Measurements from ENCODE around the gene BAIAP2L1. TPM values are rescaled to one million over a fixed set of nuclear protein-coding genes. Genes with fewer than 3 reads are reported as not detected.

Gene BAIAP2L1
- total and polyA plus RNA-seq, 2 experiments from 2014 or later = 24.1 to 38.3 TPM

- no peak overlapping the region for H3K4me3 ChIP-seq
- no peak overlapping the region for H2AFZ ChIP-seq
- Mint-ChIP-seq H3K27ac (no peak overlapping the region), H3K9me3 (peaks cover 2% of the 10 kb centered on the region; the same call in 2 of the 3 replicates), H3K27me3 (ENCODE audit: insufficient read depth, low read depth, poor library complexity) (peaks cover 7% of the 10 kb centered on the region), H3K4me1 (peaks cover 10% of the 10 kb centered on the region), H3K4me3 (no peak overlapping the region), H3K36me3 (ENCODE audit: low read depth) (peaks cover 32% of the 10 kb centered on the region)
- no peak overlapping the region for H3K27ac ChIP-seq (ENCODE audit: low read depth)
- DNase-seq (ENCODE audit: low spot score) = no peak
- no peaks in the 10 kb centered on the region for H3K9me2 ChIP-seq (ENCODE audit: insufficient read depth)
- H3K27me3 ChIP-seq (ENCODE audit: insufficient read depth) = no peaks in the 10 kb centered on the region
- no peaks in the 10 kb centered on the region for H3F3A ChIP-seq (replicated peaks; ENCODE audit: low read depth)
- TF ChIP-seq EZH2 (IDR thresholded peaks at IDR 0.05; ENCODE audit: low read depth, unreplicated experiment) = no peak
- TF ChIP-seq, protein P1, sequence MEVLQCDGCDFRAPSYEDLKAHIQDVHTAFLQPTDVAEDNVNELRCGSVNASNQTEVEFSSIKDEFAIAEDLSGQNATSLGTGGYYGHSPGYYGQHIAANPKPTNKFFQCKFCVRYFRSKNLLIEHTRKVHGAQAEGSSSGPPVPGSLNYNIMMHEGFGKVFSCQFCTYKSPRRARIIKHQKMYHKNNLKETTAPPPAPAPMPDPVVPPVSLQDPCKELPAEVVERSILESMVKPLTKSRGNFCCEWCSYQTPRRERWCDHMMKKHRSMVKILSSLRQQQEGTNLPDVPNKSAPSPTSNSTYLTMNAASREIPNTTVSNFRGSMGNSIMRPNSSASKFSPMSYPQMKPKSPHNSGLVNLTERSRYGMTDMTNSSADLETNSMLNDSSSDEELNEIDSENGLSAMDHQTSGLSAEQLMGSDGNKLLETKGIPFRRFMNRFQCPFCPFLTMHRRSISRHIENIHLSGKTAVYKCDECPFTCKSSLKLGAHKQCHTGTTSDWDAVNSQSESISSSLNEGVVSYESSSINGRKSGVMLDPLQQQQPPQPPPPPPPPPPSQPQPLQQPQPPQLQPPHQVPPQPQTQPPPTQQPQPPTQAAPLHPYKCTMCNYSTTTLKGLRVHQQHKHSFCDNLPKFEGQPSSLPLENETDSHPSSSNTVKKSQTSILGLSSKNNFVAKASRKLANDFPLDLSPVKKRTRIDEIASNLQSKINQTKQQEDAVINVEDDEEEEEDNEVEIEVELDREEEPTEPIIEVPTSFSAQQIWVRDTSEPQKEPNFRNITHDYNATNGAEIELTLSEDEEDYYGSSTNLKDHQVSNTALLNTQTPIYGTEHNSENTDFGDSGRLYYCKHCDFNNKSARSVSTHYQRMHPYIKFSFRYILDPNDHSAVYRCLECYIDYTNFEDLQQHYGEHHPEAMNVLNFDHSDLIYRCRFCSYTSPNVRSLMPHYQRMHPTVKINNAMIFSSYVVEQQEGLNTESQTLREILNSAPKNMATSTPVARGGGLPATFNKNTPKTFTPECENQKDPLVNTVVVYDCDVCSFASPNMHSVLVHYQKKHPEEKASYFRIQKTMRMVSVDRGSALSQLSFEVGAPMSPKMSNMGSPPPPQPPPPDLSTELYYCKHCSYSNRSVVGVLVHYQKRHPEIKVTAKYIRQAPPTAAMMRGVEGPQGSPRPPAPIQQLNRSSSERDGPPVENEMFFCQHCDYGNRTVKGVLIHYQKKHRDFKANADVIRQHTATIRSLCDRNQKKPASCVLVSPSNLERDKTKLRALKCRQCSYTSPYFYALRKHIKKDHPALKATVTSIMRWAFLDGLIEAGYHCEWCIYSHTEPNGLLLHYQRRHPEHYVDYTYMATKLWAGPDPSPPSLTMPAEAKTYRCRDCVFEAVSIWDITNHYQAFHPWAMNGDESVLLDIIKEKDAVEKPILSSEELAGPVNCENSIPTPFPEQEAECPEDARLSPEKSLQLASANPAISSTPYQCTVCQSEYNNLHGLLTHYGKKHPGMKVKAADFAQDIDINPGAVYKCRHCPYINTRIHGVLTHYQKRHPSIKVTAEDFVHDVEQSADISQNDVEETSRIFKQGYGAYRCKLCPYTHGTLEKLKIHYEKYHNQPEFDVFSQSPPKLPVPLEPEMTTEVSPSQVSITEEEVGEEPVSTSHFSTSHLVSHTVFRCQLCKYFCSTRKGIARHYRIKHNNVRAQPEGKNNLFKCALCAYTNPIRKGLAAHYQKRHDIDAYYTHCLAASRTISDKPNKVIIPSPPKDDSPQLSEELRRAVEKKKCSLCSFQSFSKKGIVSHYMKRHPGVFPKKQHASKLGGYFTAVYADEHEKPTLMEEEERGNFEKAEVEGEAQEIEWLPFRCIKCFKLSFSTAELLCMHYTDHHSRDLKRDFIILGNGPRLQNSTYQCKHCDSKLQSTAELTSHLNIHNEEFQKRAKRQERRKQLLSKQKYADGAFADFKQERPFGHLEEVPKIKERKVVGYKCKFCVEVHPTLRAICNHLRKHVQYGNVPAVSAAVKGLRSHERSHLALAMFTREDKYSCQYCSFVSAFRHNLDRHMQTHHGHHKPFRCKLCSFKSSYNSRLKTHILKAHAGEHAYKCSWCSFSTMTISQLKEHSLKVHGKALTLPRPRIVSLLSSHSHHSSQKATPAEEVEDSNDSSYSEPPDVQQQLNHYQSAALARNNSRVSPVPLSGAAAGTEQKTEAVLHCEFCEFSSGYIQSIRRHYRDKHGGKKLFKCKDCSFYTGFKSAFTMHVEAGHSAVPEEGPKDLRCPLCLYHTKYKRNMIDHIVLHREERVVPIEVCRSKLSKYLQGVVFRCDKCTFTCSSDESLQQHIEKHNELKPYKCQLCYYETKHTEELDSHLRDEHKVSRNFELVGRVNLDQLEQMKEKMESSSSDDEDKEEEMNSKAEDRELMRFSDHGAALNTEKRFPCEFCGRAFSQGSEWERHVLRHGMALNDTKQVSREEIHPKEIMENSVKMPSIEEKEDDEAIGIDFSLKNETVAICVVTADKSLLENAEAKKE (CRISPR knock-in tag; IDR thresholded peaks at IDR 0.05) = no peak
- TF ChIP-seq JUNB (IDR thresholded peaks at IDR 0.05; ENCODE audit: unreplicated experiment) = no peak
- no peak for TF ChIP-seq CTCF (conservative IDR thresholded peaks at IDR 0.05; ENCODE audit: low read depth in 2 of 2)
- TF ChIP-seq, protein P2, sequence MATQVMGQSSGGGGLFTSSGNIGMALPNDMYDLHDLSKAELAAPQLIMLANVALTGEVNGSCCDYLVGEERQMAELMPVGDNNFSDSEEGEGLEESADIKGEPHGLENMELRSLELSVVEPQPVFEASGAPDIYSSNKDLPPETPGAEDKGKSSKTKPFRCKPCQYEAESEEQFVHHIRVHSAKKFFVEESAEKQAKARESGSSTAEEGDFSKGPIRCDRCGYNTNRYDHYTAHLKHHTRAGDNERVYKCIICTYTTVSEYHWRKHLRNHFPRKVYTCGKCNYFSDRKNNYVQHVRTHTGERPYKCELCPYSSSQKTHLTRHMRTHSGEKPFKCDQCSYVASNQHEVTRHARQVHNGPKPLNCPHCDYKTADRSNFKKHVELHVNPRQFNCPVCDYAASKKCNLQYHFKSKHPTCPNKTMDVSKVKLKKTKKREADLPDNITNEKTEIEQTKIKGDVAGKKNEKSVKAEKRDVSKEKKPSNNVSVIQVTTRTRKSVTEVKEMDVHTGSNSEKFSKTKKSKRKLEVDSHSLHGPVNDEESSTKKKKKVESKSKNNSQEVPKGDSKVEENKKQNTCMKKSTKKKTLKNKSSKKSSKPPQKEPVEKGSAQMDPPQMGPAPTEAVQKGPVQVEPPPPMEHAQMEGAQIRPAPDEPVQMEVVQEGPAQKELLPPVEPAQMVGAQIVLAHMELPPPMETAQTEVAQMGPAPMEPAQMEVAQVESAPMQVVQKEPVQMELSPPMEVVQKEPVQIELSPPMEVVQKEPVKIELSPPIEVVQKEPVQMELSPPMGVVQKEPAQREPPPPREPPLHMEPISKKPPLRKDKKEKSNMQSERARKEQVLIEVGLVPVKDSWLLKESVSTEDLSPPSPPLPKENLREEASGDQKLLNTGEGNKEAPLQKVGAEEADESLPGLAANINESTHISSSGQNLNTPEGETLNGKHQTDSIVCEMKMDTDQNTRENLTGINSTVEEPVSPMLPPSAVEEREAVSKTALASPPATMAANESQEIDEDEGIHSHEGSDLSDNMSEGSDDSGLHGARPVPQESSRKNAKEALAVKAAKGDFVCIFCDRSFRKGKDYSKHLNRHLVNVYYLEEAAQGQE (IDR thresholded peaks at IDR 0.05; ENCODE audit: unreplicated experiment) = no peak
- TF ChIP-seq, protein P3, sequence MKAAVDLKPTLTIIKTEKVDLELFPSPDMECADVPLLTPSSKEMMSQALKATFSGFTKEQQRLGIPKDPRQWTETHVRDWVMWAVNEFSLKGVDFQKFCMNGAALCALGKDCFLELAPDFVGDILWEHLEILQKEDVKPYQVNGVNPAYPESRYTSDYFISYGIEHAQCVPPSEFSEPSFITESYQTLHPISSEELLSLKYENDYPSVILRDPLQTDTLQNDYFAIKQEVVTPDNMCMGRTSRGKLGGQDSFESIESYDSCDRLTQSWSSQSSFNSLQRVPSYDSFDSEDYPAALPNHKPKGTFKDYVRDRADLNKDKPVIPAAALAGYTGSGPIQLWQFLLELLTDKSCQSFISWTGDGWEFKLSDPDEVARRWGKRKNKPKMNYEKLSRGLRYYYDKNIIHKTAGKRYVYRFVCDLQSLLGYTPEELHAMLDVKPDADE (IDR thresholded peaks at IDR 0.05) = no peak
- TF ChIP-seq STAT1 (IDR thresholded peaks at IDR 0.05; ENCODE audit: unreplicated experiment) = no peak
- no peak for TF ChIP-seq ZNF114 (CRISPR knock-in tag; IDR thresholded peaks at IDR 0.05)
- TF ChIP-seq CREB1 (CRISPR knock-in tag; IDR thresholded peaks at IDR 0.05; ENCODE audit: low read depth) = no peak
- TF ChIP-seq POLR2AphosphoS5 (IDR thresholded peaks at IDR 0.05; ENCODE audit: low read depth) = no peak
- no peak for TF ChIP-seq ZNF331 (CRISPR knock-in tag; IDR thresholded peaks at IDR 0.05; ENCODE audit: low read depth)
- TF ChIP-seq EZH2phosphoT487 (IDR thresholded peaks at IDR 0.05; ENCODE audit: unreplicated experiment) = no peak
- no peak for TF ChIP-seq NANOG (IDR thresholded peaks at IDR 0.05; ENCODE audit: borderline replicate concordance)
- no peak overlapping the region for H3K4me2 ChIP-seq
- H3K4me1 ChIP-seq (ENCODE audit: insufficient read depth) = peaks cover 3% of the 10 kb centered on the region
- no peaks in the 10 kb centered on the region for H3K36me3 ChIP-seq (ENCODE audit: insufficient read depth)
- peaks cover 15% of the 10 kb centered on the region for H3K79me2 ChIP-seq (replicated peaks; ENCODE audit: insufficient read depth)
- no peak for ATAC-seq
- peaks cover 15% of the 10 kb centered on the region; the same call in 1 of the 2 replicates for H4K20me1 ChIP-seq (replicated peaks; ENCODE audit: insufficient read depth)
These were observed 66.8 kb downstream of the BAIAP2L1 start for GRCh38 chr7:98334081-98334480.

All from GM23338 (cell line).